Panc1 (cell line): Measurements from ENCODE around the gene FAM168B. TPM values are rescaled to one million over a fixed set of nuclear protein-coding genes. Genes with fewer than 3 reads are reported as not detected.

Experiments
- ATAC-seq: fragments of 200-7000 bp; cut with Tn5 transposase; 2 replicates; pipeline ENCODE4 v1.9.1; 2020; ENCODE audit warnings: mild to moderate bottlenecking, moderate library complexity
- BruUV-seq: library from RNA; stranded (reverse); fragments of 400-500 nt; replicated peaks from 2 replicates; lab custom pipeline; 2021; lab: Mats Ljungman, UMichigan
- CTCF ChIA-PET: fragments of 300-600 bp; sonication (Branson Sonifier 250); formaldehyde crosslinking; loops from one replicate; lab custom pipeline; 2022; ENCODE audit warnings: antibody characterized with exemption; lab: Charles Lee
- POLR2A ChIA-PET: fragments of 300-600 bp; sonication (Branson Sonifier 250); formaldehyde crosslinking; loops from one replicate; lab custom pipeline; 2022; ENCODE audit warnings: antibody characterized with exemption; lab: Charles Lee
- DNase-seq: peaks from one replicate; pipeline ENCODE4 v3.0.0-alpha.2; 2010; ENCODE audit warnings: low read depth, low spot score
- H3K27ac ChIP-seq: 2 replicates; pipeline ENCODE4 v1.5.1; 2011; ENCODE audit warnings: mild to moderate bottlenecking, low read length, inconsistent platforms
- H3K27me3 ChIP-seq: fragments of 200-500 bp; sonication (Bioruptor generic); 2 replicates; pipeline ENCODE4 v1.6.0; 2014; ENCODE audit warnings: low read length, inconsistent platforms; ENCODE audit not compliant: control insufficient read depth, insufficient read depth
- H3K36me3 ChIP-seq: fragments of 200-500 bp; sonication (Bioruptor generic); 2 replicates; pipeline ENCODE4 v1.5.1; 2014; ENCODE audit warnings: inconsistent platforms, mild to moderate bottlenecking, low read length, moderate library complexity; ENCODE audit not compliant: control insufficient read depth, insufficient read depth
- H3K4me1 ChIP-seq: 2 replicates; pipeline ENCODE4 v1.5.1; 2011; ENCODE audit warnings: inconsistent platforms, mild to moderate bottlenecking, low read length, moderate library complexity; ENCODE audit not compliant: control insufficient read depth, insufficient read depth
- H3K4me3 ChIP-seq, 2 experiments: 2 replicates each; pipeline ENCODE4 v1.5.1; 2011 to 2012; ENCODE audit warnings: low read depth in 2 of 2, low read length in 2 of 2, mild to moderate bottlenecking in 2 of 2, inconsistent platforms in 1 of 2, moderate library complexity in 1 of 2
- H3K9me3 ChIP-seq: fragments of 200-500 bp; sonication (Bioruptor generic); 2 replicates; pipeline ENCODE4 v1.5.1; 2014; ENCODE audit warnings: low read depth, mild to moderate bottlenecking, inconsistent platforms, low read length, moderate library complexity; ENCODE audit not compliant: control insufficient read depth, insufficient read depth
- CTCF ChIP-seq: fragments of 450-650 bp; IDR thresholded peaks from 2 replicates; pipeline ENCODE4 v1.5.1; 2017; ENCODE audit warnings: mild to moderate bottlenecking
- POLR2AphosphoS5 ChIP-seq: IDR thresholded peaks from 2 replicates; pipeline ENCODE4 v1.6.1; 2012; ENCODE audit warnings: mild to moderate bottlenecking, low read depth, low read length, moderate library complexity
- SIN3A ChIP-seq: IDR thresholded peaks from 2 replicates; pipeline ENCODE4 v1.6.1; 2012; ENCODE audit warnings: low read depth, mild to moderate bottlenecking, low read length, moderate library complexity, borderline replicate concordance; ENCODE audit not compliant: insufficient read depth
- TCF7L2 ChIP-seq: IDR thresholded peaks from 2 replicates; pipeline ENCODE4 v1.6.1; 2011; ENCODE audit warnings: mild to moderate bottlenecking, low read depth, low read length, inconsistent platforms
- in situ Hi-C: cut with HindIII; loops from 2 replicates; pipeline ENCODE4 v1.10.0; 2016; ENCODE audit warnings: low sequenced_read_pairs, low pct_unique_long_range_greater_than_20kb
- intact Hi-C: fragments of 100-400 bp; cut with micrococcal nuclease; formaldehyde crosslinking; loops from one replicate; pipeline ENCODE4 v1.10.0; 2022; ENCODE audit not compliant: unreplicated experiment
- total RNA-seq: library from RNA; stranded (reverse); gene quantifications from one replicate; pipeline ENCODE4 v1.2.1, GENCODE V29; 2021; ENCODE audit not compliant: unreplicated experiment
- TF ChIP-seq, protein P1 (sequence below), 2 experiments: IDR thresholded peaks; 2 replicates each; pipeline ENCODE4 v1.6.1; 2011 to 2012; ENCODE audit warnings: low read depth in 2 of 2, control low read depth in 1 of 2, low read length in 1 of 2, mild to moderate bottlenecking in 1 of 2, moderate library complexity in 1 of 2; ENCODE audit not compliant: insufficient read depth in 1 of 2

The FAM168B gene
- total RNA-seq, 1 experiment from 2014 or later, result 137 TPM

DNA sequence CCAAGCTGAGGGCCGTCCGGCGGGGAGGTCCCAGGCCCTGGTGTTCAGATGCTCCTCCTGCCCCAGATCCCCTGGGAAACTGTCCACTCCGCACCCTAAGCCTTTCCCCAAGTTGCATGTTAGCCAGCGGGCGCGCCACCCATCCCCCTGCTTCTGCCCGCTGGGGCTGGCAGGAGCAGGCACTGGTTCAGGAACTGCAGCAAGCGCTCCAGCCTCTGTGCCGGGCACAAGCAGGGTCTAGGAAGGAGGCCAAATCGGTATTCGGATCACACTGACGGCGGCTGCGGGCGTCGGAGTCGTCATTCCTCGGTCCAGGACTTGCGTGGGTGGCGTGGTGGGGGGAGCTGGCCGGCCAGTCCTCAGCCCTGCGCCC, 53.7 kb downstream of the FAM168B start:
- no peak overlapping the region for H3K27ac ChIP-seq
- TF ChIP-seq TCF7L2, result no peak
- no peak for TF ChIP-seq SIN3A
- TF ChIP-seq, protein P1, sequence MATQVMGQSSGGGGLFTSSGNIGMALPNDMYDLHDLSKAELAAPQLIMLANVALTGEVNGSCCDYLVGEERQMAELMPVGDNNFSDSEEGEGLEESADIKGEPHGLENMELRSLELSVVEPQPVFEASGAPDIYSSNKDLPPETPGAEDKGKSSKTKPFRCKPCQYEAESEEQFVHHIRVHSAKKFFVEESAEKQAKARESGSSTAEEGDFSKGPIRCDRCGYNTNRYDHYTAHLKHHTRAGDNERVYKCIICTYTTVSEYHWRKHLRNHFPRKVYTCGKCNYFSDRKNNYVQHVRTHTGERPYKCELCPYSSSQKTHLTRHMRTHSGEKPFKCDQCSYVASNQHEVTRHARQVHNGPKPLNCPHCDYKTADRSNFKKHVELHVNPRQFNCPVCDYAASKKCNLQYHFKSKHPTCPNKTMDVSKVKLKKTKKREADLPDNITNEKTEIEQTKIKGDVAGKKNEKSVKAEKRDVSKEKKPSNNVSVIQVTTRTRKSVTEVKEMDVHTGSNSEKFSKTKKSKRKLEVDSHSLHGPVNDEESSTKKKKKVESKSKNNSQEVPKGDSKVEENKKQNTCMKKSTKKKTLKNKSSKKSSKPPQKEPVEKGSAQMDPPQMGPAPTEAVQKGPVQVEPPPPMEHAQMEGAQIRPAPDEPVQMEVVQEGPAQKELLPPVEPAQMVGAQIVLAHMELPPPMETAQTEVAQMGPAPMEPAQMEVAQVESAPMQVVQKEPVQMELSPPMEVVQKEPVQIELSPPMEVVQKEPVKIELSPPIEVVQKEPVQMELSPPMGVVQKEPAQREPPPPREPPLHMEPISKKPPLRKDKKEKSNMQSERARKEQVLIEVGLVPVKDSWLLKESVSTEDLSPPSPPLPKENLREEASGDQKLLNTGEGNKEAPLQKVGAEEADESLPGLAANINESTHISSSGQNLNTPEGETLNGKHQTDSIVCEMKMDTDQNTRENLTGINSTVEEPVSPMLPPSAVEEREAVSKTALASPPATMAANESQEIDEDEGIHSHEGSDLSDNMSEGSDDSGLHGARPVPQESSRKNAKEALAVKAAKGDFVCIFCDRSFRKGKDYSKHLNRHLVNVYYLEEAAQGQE (IDR thresholded peaks at IDR 0.05; ENCODE audit: insufficient read depth in 1 of 2, low read depth in 2 of 2, low read length in 1 of 2), result no peak
- no peak for TF ChIP-seq POLR2AphosphoS5
- no peak for TF ChIP-seq CTCF
- H3K4me3 ChIP-seq, result no peak overlapping the region
- no peak for ATAC-seq
- intact Hi-C loops, result no loop called here
- no peaks in the 10 kb centered on the region for H3K9me3 ChIP-seq
- ChIA-PET POLR2A (no interaction called here), CTCF (no interaction called here)
- BruUV-seq, result no TSS peak
- no peaks in the 10 kb centered on the region for H3K36me3 ChIP-seq
- H3K27me3 ChIP-seq, result no peaks in the 10 kb centered on the region
- no peaks in the 10 kb centered on the region for H3K4me1 ChIP-seq
- DNase-seq, result no peak
- in situ Hi-C loops, result no loop called here

DNA sequence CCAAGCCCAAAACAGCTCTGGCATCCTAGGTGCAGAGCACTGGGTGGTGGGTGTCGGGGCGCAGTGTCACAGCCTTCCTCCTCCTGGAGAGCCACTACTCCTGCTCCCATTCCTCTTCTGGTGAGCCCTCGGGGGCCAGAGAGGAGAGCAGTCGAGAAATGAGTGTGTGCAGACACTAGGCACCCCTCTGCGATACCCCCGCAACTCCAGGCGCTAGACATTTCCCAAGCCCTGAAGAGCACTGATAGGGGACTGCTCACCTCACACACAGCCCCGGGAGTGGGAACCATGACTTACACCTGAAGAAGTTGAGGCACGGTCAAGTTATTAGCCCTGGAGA, 54.2 kb downstream of the FAM168B start:
- Histone ChIP-seq H3K4me3 (no peak overlapping the region), H3K36me3 (no peaks in the 10 kb centered on the region), H3K27ac (no peak overlapping the region), H3K9me3 (no peaks in the 10 kb centered on the region), H3K27me3 (no peaks in the 10 kb centered on the region), H3K4me1 (no peaks in the 10 kb centered on the region)
- intact Hi-C loops (no loop called here), in situ Hi-C loops (no loop called here)
- ATAC-seq (no peak), DNase-seq (no peak)
- ChIA-PET POLR2A (no interaction called here), CTCF (no interaction called here)
- TF ChIP-seq, protein P1 (IDR thresholded peaks at IDR 0.05; ENCODE audit: insufficient read depth in 1 of 2, low read depth in 2 of 2, low read length in 1 of 2), result no peak
- no peak for TF ChIP-seq CTCF
- no peak for TF ChIP-seq TCF7L2
- no peak for TF ChIP-seq POLR2AphosphoS5
- TF ChIP-seq SIN3A, result no peak
- BruUV-seq, result no TSS peak
